Ishikawa (cell line): ENCODE results near the gene NUDT14.

Experiments
- CEBPB ChIP-seq: IDR thresholded peaks from 2 replicates; pipeline ENCODE4 v1.6.1; 2012
- CREB1 ChIP-seq: IDR thresholded peaks from 2 replicates; pipeline ENCODE4 v1.6.1; 2012; ENCODE audit warnings: low read depth
- EGR1 ChIP-seq: IDR thresholded peaks from 2 replicates; pipeline ENCODE4 v1.6.1; 2012
- EP300 ChIP-seq: IDR thresholded peaks from 2 replicates; pipeline ENCODE4 v1.6.1; 2012; ENCODE audit warnings: borderline replicate concordance
- FOXM1 ChIP-seq: IDR thresholded peaks from 2 replicates; pipeline ENCODE4 v1.6.1; 2012; ENCODE audit warnings: low read depth, borderline replicate concordance
- NFIC ChIP-seq: IDR thresholded peaks from 2 replicates; pipeline ENCODE4 v1.6.1; 2012
- RAD21 ChIP-seq: IDR thresholded peaks from 2 replicates; pipeline ENCODE4 v1.6.1; 2012; ENCODE audit warnings: low read depth
- TAF1 ChIP-seq: IDR thresholded peaks from 2 replicates; pipeline ENCODE4 v1.6.1; 2012; ENCODE audit warnings: low read depth, mild to moderate bottlenecking
- TCF12 ChIP-seq: IDR thresholded peaks from 2 replicates; pipeline ENCODE4 v1.6.1; 2012; ENCODE audit warnings: low read depth
- TEAD4 ChIP-seq: IDR thresholded peaks from 2 replicates; pipeline ENCODE4 v1.6.1; 2012
- YY1 ChIP-seq: IDR thresholded peaks from 2 replicates; pipeline ENCODE4 v1.6.1; 2012; ENCODE audit warnings: low read depth
- ZBTB7A ChIP-seq: IDR thresholded peaks from 2 replicates; pipeline ENCODE4 v1.6.1; 2012; ENCODE audit warnings: low read depth
- TF ChIP-seq, protein P1 (sequence below): IDR thresholded peaks from 2 replicates; pipeline ENCODE4 v1.6.1; 2012
- TF ChIP-seq, protein P2 (sequence below): IDR thresholded peaks from 2 replicates; pipeline ENCODE4 v1.6.1; 2012
- TF ChIP-seq, protein P3 (sequence below): IDR thresholded peaks from 2 replicates; pipeline ENCODE4 v1.6.1; 2012; ENCODE audit warnings: low read depth, mild to moderate bottlenecking

Gene NUDT14

GRCh38 chr14:105211086-105211757 is 30.1 kb upstream of the NUDT14 start:
- TF ChIP-seq ZBTB7A (no peak), NFIC (no peak), EGR1 (no peak), EP300 (no peak), RAD21 (no peak), CREB1 (no peak), FOXM1 (no peak), CEBPB (no peak), TEAD4 (no peak), TAF1 (no peak), TCF12 (no peak), YY1 (no peak)
- TF ChIP-seq, protein P1, sequence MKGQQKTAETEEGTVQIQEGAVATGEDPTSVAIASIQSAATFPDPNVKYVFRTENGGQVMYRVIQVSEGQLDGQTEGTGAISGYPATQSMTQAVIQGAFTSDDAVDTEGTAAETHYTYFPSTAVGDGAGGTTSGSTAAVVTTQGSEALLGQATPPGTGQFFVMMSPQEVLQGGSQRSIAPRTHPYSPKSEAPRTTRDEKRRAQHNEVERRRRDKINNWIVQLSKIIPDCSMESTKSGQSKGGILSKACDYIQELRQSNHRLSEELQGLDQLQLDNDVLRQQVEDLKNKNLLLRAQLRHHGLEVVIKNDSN: no peak
- TF ChIP-seq, protein P2, sequence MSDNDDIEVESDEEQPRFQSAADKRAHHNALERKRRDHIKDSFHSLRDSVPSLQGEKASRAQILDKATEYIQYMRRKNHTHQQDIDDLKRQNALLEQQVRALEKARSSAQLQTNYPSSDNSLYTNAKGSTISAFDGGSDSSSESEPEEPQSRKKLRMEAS: no peak
- TF ChIP-seq, protein P3, sequence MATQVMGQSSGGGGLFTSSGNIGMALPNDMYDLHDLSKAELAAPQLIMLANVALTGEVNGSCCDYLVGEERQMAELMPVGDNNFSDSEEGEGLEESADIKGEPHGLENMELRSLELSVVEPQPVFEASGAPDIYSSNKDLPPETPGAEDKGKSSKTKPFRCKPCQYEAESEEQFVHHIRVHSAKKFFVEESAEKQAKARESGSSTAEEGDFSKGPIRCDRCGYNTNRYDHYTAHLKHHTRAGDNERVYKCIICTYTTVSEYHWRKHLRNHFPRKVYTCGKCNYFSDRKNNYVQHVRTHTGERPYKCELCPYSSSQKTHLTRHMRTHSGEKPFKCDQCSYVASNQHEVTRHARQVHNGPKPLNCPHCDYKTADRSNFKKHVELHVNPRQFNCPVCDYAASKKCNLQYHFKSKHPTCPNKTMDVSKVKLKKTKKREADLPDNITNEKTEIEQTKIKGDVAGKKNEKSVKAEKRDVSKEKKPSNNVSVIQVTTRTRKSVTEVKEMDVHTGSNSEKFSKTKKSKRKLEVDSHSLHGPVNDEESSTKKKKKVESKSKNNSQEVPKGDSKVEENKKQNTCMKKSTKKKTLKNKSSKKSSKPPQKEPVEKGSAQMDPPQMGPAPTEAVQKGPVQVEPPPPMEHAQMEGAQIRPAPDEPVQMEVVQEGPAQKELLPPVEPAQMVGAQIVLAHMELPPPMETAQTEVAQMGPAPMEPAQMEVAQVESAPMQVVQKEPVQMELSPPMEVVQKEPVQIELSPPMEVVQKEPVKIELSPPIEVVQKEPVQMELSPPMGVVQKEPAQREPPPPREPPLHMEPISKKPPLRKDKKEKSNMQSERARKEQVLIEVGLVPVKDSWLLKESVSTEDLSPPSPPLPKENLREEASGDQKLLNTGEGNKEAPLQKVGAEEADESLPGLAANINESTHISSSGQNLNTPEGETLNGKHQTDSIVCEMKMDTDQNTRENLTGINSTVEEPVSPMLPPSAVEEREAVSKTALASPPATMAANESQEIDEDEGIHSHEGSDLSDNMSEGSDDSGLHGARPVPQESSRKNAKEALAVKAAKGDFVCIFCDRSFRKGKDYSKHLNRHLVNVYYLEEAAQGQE: no peak

GRCh38 chr14:105210266-105211025 is 29.3 kb upstream of the NUDT14 start:
- TF ChIP-seq ZBTB7A (no peak), RAD21 (no peak), EGR1 (no peak), TAF1 (no peak), TCF12 (no peak), CEBPB (no peak), YY1 (no peak), FOXM1 (no peak), NFIC (no peak), TEAD4 (no peak), EP300 (no peak), CREB1 (no peak)
- TF ChIP-seq, protein P2: no peak
- TF ChIP-seq, protein P3: no peak
- TF ChIP-seq, protein P1: no peak

DNA sequence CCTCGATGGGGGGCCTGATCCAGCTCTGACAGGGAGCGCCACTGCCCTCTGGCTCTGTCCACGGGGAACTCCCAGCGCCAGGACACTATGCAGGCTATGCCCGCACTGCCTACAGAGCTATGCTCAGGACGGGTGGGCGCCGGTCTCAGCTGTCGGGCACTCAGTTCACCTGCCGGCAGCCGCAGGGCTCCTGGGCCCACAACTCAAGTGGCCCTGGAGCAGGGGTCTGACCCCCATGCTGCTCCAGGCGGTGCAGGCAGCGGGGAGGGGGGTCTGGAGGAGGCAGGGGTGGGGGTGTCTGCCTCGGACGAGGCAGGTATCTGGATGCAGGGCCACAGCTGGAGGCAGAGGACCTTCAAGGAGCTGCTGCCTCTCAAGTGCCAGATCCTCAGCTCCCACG is 28.5 kb upstream of the NUDT14 start:
- TF ChIP-seq CREB1: no peak
- no peak for TF ChIP-seq TAF1
- no peak for TF ChIP-seq EGR1
- TF ChIP-seq ZBTB7A: no peak
- no peak for TF ChIP-seq TCF12
- TF ChIP-seq, protein P3: no peak
- no peak for TF ChIP-seq EP300
- TF ChIP-seq, protein P1: no peak
- TF ChIP-seq YY1: no peak
- TF ChIP-seq FOXM1: no peak
- TF ChIP-seq NFIC: no peak
- TF ChIP-seq RAD21: no peak
